GM19372 (cell line): ENCODE data around the gene C7orf33.

Experiments
- ATAC-seq: cut with Tn5 transposase; IDR thresholded peaks from one replicate; pipeline ENCODE4 v1.9.1; 2021; ENCODE audit warnings: mild to moderate bottlenecking, low read depth, moderate library complexity; ENCODE audit not compliant: unreplicated experiment

C7orf33 gene

GRCh38 chr7:148624735-148625134, 34.2 kb downstream of the C7orf33 start:
- ATAC-seq: no peak

GRCh38 chr7:148625342-148625741, 34.8 kb downstream of the C7orf33 start:
- ATAC-seq: no peak

- no peak for ATAC-seq
Measured at GRCh38 chr7:148626828-148627227, 36.3 kb downstream of the C7orf33 start.

GRCh38 chr7:148628011-148628410, 37.4 kb downstream of the C7orf33 start:
- no peak for ATAC-seq

GRCh38 chr7:148630078-148630477, 39.5 kb downstream of the C7orf33 start:
- ATAC-seq: no peak

GRCh38 chr7:148633761-148634160, 43.2 kb downstream of the C7orf33 start:
- ATAC-seq: no peak

- no peak for ATAC-seq
Measured at GRCh38 chr7:148637094-148637493, 46.5 kb downstream of the C7orf33 start.

- no peak for ATAC-seq
Measured at GRCh38 chr7:148645898-148646297, 55.3 kb downstream of the C7orf33 start.

GRCh38 chr7:148650232-148650858, 59.8 kb downstream of the C7orf33 start:
- no peak for ATAC-seq

GRCh38 chr7:148652773-148653172, 62.2 kb downstream of the C7orf33 start:
- no peak for ATAC-seq

- ATAC-seq: no peak
Measured at GRCh38 chr7:148657929-148658328, 67.4 kb downstream of the C7orf33 start.

GRCh38 chr7:148661471-148661870, 70.9 kb downstream of the C7orf33 start:
- ATAC-seq: no peak

GRCh38 chr7:148662646-148663045, 72.1 kb downstream of the C7orf33 start:
- ATAC-seq: no peak

- no peak for ATAC-seq
Measured at GRCh38 chr7:148664324-148664723, 73.8 kb downstream of the C7orf33 start.

- no peak for ATAC-seq
Measured at GRCh38 chr7:148665221-148665620, 74.7 kb downstream of the C7orf33 start.
